WTC11 (cell line): ENCODE results near the gene DNAI7. TPM values are rescaled to one million over a fixed set of nuclear protein-coding genes. Genes with fewer than 3 reads are reported as not detected.
A peak's percentile ranks its signal among the peaks of the same experiment; 100 is the strongest.

Experiments
- ATAC-seq: fragments of 200-7000 bp; cut with Tn5 transposase; 2 replicates; pipeline ENCODE4 v1.10.0; 2021; ENCODE audit warnings: mild to moderate bottlenecking, moderate library complexity
- Bru-seq: library from RNA; stranded (reverse); fragments of 400-500 nt; gene quantifications from one replicate; lab custom pipeline; 2021; lab: Mats Ljungman, UMichigan
- CTCF ChIA-PET: fragments of 300-600 bp; sonication (Branson Sonifier 250); formaldehyde crosslinking; loops from one replicate; lab custom pipeline; 2021; ENCODE audit warnings: antibody characterized with exemption; lab: Charles Lee
- POLR2A ChIA-PET: fragments of 350-600 bp; sonication (Branson Sonifier 250); formaldehyde crosslinking; loops from one replicate; lab custom pipeline; 2021; ENCODE audit warnings: antibody characterized with exemption; lab: Charles Lee
- DNase-seq: peaks from one replicate; pipeline ENCODE4 v3.0.0; 2021; ENCODE audit warnings: low spot score
- H3K27ac Mint-ChIP-seq: 2 replicates; pipeline ENCODE4 v1.8.0; 2021; ENCODE audit warnings: mixed read lengths
- H3K27me3 Mint-ChIP-seq: 2 replicates; pipeline ENCODE4 v1.8.0; 2021; ENCODE audit warnings: low read depth, mild to moderate bottlenecking, moderate library complexity, mixed read lengths
- H3K36me3 Mint-ChIP-seq: 2 replicates; pipeline ENCODE4 v1.8.0; 2021; ENCODE audit warnings: mixed read lengths
- H3K4me1 Mint-ChIP-seq: 2 replicates; pipeline ENCODE4 v1.8.0; 2022; ENCODE audit warnings: mixed read lengths
- H3K4me3 Mint-ChIP-seq: 2 replicates; pipeline ENCODE4 v1.8.0; 2021; ENCODE audit warnings: mild to moderate bottlenecking, moderate library complexity, mixed read lengths
- H3K9me3 Mint-ChIP-seq: 2 replicates; pipeline ENCODE4 v1.8.0; 2021; ENCODE audit warnings: mixed read lengths
- ELF4 ChIP-seq: sonication (generic); formaldehyde crosslinking; IDR thresholded peaks from 2 replicates; pipeline ENCODE4 v1.8.1; 2022; ENCODE audit warnings: low read depth, mild to moderate bottlenecking, moderate library complexity, missing genetic modification reagents
- GTF2I ChIP-seq: fragments of 250-450 bp; sonication (Bioruptor Pico); conservative IDR thresholded peaks from 2 replicates; pipeline ENCODE4 v1.4.0; 2021; ENCODE audit warnings: mild to moderate bottlenecking
- JUN ChIP-seq: sonication (generic); formaldehyde crosslinking; IDR thresholded peaks from 2 replicates; pipeline ENCODE4 v1.8.0; 2023; ENCODE audit warnings: mild to moderate bottlenecking, missing genetic modification reagents
- MXD4 ChIP-seq: fragments of 250-450 bp; sonication (Bioruptor Pico); IDR thresholded peaks from 2 replicates; pipeline ENCODE4 v1.8.0; 2021; ENCODE audit warnings: mild to moderate bottlenecking, moderate library complexity, borderline replicate concordance
- NR2C2 ChIP-seq: sonication (generic); formaldehyde crosslinking; IDR thresholded peaks from 2 replicates; pipeline ENCODE4 v1.8.0; 2022; ENCODE audit warnings: mild to moderate bottlenecking, missing genetic modification reagents
- RELA ChIP-seq: sonication (generic); formaldehyde crosslinking; IDR thresholded peaks from 2 replicates; pipeline ENCODE4 v1.8.1; 2022; ENCODE audit warnings: missing genetic modification reagents, mild to moderate bottlenecking, borderline replicate concordance
- SMAD4 ChIP-seq: sonication (generic); formaldehyde crosslinking; IDR thresholded peaks from 2 replicates; pipeline ENCODE4 v1.8.0; 2022; ENCODE audit warnings: mild to moderate bottlenecking, missing genetic modification reagents
- SOX15 ChIP-seq: fragments of 250-450 bp; sonication (Bioruptor Pico); IDR thresholded peaks from 2 replicates; pipeline ENCODE4 v1.9.0; 2021; ENCODE audit warnings: mild to moderate bottlenecking
- ZNF121 ChIP-seq: sonication (generic); formaldehyde crosslinking; IDR thresholded peaks from 2 replicates; pipeline ENCODE4 v1.8.0; 2023; ENCODE audit warnings: missing genetic modification reagents
- ZNF219 ChIP-seq: sonication (generic); formaldehyde crosslinking; IDR thresholded peaks from 2 replicates; pipeline ENCODE4 v1.8.0; 2023; ENCODE audit warnings: missing genetic modification reagents, mild to moderate bottlenecking, borderline replicate concordance
- ZNF232 ChIP-seq: sonication (generic); formaldehyde crosslinking; IDR thresholded peaks from 2 replicates; pipeline ENCODE4 v1.8.0; 2022; ENCODE audit warnings: mild to moderate bottlenecking, missing genetic modification reagents
- long read RNA-seq, 3 experiments: library from RNA in 1 of 3; library from capped mRNA in 1 of 3; library from polyadenylated mRNA in 1 of 3; unstranded in 2 of 3; stranded (forward) in 1 of 3; transcript quantifications; one replicate each; pipeline ENCODE4 v2.0.0, GENCODE V29; 2021
- total RNA-seq: library from RNA; stranded (reverse); gene quantifications from 3 replicates; pipeline ENCODE4 v1.2.3, GENCODE V29; 2021
- TF ChIP-seq, protein P1 (sequence below): sonication (generic); formaldehyde crosslinking; IDR thresholded peaks from 2 replicates; pipeline ENCODE4 v1.8.1; 2023; ENCODE audit warnings: mild to moderate bottlenecking, moderate library complexity, missing genetic modification reagents
- TF ChIP-seq, protein P2 (sequence below): sonication (generic); formaldehyde crosslinking; IDR thresholded peaks from 2 replicates; pipeline ENCODE4 v1.8.0; 2023; ENCODE audit warnings: mild to moderate bottlenecking, missing genetic modification reagents
- TF ChIP-seq, protein P3 (sequence below): sonication (generic); formaldehyde crosslinking; IDR thresholded peaks from 2 replicates; pipeline ENCODE4 v1.8.1; 2022; ENCODE audit warnings: missing genetic modification reagents, borderline replicate concordance
- TF ChIP-seq, protein P4 (sequence below): sonication (generic); formaldehyde crosslinking; IDR thresholded peaks from 2 replicates; pipeline ENCODE4 v1.8.0; 2022; ENCODE audit warnings: missing genetic modification reagents
- TF ChIP-seq, protein P5 (sequence below): sonication (generic); formaldehyde crosslinking; conservative IDR thresholded peaks from 2 replicates; pipeline ENCODE4 v1.8.1; 2023; ENCODE audit warnings: mild to moderate bottlenecking, low read depth, missing genetic modification reagents, moderate library complexity
- TF ChIP-seq, protein P6 (sequence below): fragments of 250-450 bp; sonication (Bioruptor Pico); conservative IDR thresholded peaks from 2 replicates; pipeline ENCODE4 v1.9.0; 2021; ENCODE audit warnings: mild to moderate bottlenecking

The DNAI7 gene, protein sequence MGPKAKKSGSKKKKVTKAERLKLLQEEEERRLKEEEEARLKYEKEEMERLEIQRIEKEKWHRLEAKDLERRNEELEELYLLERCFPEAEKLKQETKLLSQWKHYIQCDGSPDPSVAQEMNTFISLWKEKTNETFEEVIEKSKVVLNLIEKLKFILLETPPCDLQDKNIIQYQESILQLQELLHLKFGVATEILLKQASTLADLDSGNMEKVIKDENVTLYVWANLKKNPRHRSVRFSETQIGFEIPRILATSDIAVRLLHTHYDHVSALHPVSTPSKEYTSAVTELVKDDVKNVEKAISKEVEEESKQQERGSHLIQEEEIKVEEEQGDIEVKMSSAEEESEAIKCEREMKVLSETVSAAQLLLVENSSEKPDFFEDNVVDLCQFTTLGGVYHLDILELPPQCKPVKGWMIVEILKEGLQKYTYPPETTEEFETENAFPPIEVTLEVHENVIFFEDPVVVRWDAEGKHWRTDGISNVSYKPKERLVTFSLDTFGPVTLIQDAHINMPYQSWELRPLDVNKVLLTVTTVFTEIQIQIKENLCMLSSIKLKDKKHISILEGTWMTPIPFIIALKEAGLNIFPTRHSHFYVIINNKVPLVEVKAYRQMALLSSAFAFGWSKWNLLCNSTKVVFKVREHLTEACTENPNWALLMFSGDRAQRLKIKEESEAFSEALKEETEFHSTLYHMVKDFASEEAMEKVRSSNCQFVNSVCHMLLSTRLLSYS
- total RNA-seq, result 0.25 TPM in 1 of 3 replicates, not detected in the others
- Bru-seq, nascent RNA, result percentile 22 among the genes with signal in this experiment
- long read RNA-seq, experiment 1, result 0 reads
- long read RNA-seq, experiment 2, result 0 reads
- long read RNA-seq, experiment 3, partial matches to known transcripts, result 1 of 1 reads
- long read RNA-seq, experiment 3, other reads (novel, unspliced or antisense), result 0 of 1 reads

DNA sequence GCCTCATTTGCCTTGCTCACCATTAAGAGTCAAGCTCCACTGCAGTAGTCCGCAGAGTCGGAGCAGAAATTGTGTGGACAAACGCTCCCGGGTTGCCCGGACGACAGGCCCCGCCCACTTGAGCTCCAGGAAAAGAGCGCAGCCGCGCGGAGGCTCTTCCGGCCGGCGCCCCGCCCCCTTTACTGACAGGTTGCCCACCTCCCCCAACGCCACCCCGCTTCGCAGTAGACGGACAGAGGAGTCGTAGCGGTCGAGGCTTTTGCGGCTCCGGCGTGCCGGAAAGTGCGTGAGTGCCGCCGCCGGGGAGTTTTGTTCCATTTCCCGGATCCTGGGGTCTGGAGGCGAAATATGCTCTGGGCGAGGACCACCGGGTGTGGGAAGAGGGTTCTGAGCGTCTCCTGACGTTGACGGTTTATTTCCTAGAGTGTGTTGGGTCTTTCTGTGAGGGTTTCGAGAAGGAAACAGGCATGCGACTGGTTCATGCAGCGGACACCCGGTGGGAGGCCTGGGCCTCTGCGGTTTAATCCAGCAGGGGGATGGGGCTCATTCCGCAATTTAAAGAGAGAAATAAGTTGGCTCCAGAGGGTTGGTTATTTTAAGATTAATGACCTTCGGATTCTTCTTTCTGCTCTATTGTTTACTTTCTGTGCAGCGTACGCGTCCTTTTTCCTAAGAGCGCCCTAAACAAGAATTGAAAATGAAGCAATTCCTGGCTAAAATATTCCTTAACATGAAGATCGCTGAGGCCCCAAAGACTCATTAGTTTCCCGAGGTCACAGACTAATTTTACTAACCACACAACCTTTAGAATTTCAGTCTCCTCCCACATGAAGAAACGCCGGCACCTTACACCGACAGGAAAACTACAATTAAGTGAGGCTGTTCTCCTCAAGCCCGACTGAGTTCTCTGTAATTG lies at the start of gene DNAI7, which contains the start of gene ETFRF1:
Gene DNAI7 (minus strand): TSS at position 105 of the 916 bp plus-strand sequence. CDS start 82 bp downstream, at position 23.
Gene ETFRF1 (plus strand): TSS at position 182 of the 916 bp plus-strand sequence. CDS start 8,720 bp downstream, outside the sequence.
- ChIA-PET CTCF (interaction anchor here (0.6 to 1.6 kb wide), 5 partner anchors 41 to 852 kb away, joined by 3 to 13 read pairs (median 4); no protein-coding TSS in a partner anchor), POLR2A (interaction anchor here (0.5 to 1.5 kb wide), 8 partner anchors 9 to 192 kb away, joined by 3 to 8 read pairs (median 4); partner anchors contain the start of gene KRAS)
- Mint-ChIP-seq H3K4me3 (peak within 1 kb of the TSS; percentile 93), H3K4me1 (peaks cover 11% of the 10 kb centered on the region), H3K27ac (peak within 1 kb of the TSS; percentile 98), H3K27me3 (no peaks in the 10 kb centered on the region), H3K36me3 (no peaks in the 10 kb centered on the region), H3K9me3 (no peaks in the 10 kb centered on the region)
- DNase-seq (peak; percentile 100), ATAC-seq (peak; percentile 98)
- TF ChIP-seq SMAD4 (CRISPR knock-in tag) (no peak), ZNF232 (CRISPR knock-in tag) (0 out of 2 replicates have a peak, but pooled peaks have one; percentile 10), ELF4 (CRISPR knock-in tag) (no peak), GTF2I (CRISPR knock-in tag) (no peak), JUN (no peak), RELA (CRISPR knock-in tag) (no peak), ZNF121 (no peak), NR2C2 (CRISPR knock-in tag) (no peak), SOX15 (CRISPR knock-in tag) (no peak), MXD4 (no peak), ZNF219 (CRISPR knock-in tag) (no peak)
- TF ChIP-seq, protein P1, sequence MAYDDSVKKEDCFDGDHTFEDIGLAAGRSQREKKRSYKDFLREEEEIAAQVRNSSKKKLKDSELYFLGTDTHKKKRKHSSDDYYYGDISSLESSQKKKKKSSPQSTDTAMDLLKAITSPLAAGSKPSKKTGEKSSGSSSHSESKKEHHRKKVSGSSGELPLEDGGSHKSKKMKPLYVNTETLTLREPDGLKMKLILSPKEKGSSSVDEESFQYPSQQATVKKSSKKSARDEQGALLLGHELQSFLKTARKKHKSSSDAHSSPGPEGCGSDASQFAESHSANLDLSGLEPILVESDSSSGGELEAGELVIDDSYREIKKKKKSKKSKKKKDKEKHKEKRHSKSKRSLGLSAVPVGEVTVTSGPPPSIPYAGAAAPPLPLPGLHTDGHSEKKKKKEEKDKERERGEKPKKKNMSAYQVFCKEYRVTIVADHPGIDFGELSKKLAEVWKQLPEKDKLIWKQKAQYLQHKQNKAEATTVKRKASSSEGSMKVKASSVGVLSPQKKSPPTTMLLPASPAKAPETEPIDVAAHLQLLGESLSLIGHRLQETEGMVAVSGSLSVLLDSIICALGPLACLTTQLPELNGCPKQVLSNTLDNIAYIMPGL, result no peak
- TF ChIP-seq, protein P2, sequence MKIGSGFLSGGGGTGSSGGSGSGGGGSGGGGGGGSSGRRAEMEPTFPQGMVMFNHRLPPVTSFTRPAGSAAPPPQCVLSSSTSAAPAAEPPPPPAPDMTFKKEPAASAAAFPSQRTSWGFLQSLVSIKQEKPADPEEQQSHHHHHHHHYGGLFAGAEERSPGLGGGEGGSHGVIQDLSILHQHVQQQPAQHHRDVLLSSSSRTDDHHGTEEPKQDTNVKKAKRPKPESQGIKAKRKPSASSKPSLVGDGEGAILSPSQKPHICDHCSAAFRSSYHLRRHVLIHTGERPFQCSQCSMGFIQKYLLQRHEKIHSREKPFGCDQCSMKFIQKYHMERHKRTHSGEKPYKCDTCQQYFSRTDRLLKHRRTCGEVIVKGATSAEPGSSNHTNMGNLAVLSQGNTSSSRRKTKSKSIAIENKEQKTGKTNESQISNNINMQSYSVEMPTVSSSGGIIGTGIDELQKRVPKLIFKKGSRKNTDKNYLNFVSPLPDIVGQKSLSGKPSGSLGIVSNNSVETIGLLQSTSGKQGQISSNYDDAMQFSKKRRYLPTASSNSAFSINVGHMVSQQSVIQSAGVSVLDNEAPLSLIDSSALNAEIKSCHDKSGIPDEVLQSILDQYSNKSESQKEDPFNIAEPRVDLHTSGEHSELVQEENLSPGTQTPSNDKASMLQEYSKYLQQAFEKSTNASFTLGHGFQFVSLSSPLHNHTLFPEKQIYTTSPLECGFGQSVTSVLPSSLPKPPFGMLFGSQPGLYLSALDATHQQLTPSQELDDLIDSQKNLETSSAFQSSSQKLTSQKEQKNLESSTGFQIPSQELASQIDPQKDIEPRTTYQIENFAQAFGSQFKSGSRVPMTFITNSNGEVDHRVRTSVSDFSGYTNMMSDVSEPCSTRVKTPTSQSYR (CRISPR knock-in tag), result peak; percentile 72; the same call in 1 of the 2 replicates
- TF ChIP-seq, protein P3, sequence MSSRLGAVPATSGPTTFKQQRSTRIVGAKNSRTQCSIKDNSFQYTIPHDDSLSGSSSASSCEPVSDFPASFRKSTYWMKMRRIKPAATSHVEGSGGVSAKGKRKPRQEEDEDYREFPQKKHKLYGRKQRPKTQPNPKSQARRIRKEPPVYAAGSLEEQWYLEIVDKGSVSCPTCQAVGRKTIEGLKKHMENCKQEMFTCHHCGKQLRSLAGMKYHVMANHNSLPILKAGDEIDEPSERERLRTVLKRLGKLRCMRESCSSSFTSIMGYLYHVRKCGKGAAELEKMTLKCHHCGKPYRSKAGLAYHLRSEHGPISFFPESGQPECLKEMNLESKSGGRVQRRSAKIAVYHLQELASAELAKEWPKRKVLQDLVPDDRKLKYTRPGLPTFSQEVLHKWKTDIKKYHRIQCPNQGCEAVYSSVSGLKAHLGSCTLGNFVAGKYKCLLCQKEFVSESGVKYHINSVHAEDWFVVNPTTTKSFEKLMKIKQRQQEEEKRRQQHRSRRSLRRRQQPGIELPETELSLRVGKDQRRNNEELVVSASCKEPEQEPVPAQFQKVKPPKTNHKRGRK, result no peak
- TF ChIP-seq, protein P4, sequence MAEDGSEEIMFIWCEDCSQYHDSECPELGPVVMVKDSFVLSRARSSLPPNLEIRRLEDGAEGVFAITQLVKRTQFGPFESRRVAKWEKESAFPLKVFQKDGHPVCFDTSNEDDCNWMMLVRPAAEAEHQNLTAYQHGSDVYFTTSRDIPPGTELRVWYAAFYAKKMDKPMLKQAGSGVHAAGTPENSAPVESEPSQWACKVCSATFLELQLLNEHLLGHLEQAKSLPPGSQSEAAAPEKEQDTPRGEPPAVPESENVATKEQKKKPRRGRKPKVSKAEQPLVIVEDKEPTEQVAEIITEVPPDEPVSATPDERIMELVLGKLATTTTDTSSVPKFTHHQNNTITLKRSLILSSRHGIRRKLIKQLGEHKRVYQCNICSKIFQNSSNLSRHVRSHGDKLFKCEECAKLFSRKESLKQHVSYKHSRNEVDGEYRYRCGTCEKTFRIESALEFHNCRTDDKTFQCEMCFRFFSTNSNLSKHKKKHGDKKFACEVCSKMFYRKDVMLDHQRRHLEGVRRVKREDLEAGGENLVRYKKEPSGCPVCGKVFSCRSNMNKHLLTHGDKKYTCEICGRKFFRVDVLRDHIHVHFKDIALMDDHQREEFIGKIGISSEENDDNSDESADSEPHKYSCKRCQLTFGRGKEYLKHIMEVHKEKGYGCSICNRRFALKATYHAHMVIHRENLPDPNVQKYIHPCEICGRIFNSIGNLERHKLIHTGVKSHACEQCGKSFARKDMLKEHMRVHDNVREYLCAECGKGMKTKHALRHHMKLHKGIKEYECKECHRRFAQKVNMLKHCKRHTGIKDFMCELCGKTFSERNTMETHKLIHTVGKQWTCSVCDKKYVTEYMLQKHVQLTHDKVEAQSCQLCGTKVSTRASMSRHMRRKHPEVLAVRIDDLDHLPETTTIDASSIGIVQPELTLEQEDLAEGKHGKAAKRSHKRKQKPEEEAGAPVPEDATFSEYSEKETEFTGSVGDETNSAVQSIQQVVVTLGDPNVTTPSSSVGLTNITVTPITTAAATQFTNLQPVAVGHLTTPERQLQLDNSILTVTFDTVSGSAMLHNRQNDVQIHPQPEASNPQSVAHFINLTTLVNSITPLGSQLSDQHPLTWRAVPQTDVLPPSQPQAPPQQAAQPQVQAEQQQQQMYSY (CRISPR knock-in tag), result no peak
- TF ChIP-seq, protein P5, sequence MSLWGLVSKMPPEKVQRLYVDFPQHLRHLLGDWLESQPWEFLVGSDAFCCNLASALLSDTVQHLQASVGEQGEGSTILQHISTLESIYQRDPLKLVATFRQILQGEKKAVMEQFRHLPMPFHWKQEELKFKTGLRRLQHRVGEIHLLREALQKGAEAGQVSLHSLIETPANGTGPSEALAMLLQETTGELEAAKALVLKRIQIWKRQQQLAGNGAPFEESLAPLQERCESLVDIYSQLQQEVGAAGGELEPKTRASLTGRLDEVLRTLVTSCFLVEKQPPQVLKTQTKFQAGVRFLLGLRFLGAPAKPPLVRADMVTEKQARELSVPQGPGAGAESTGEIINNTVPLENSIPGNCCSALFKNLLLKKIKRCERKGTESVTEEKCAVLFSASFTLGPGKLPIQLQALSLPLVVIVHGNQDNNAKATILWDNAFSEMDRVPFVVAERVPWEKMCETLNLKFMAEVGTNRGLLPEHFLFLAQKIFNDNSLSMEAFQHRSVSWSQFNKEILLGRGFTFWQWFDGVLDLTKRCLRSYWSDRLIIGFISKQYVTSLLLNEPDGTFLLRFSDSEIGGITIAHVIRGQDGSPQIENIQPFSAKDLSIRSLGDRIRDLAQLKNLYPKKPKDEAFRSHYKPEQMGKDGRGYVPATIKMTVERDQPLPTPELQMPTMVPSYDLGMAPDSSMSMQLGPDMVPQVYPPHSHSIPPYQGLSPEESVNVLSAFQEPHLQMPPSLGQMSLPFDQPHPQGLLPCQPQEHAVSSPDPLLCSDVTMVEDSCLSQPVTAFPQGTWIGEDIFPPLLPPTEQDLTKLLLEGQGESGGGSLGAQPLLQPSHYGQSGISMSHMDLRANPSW, result no peak
- TF ChIP-seq, protein P6, sequence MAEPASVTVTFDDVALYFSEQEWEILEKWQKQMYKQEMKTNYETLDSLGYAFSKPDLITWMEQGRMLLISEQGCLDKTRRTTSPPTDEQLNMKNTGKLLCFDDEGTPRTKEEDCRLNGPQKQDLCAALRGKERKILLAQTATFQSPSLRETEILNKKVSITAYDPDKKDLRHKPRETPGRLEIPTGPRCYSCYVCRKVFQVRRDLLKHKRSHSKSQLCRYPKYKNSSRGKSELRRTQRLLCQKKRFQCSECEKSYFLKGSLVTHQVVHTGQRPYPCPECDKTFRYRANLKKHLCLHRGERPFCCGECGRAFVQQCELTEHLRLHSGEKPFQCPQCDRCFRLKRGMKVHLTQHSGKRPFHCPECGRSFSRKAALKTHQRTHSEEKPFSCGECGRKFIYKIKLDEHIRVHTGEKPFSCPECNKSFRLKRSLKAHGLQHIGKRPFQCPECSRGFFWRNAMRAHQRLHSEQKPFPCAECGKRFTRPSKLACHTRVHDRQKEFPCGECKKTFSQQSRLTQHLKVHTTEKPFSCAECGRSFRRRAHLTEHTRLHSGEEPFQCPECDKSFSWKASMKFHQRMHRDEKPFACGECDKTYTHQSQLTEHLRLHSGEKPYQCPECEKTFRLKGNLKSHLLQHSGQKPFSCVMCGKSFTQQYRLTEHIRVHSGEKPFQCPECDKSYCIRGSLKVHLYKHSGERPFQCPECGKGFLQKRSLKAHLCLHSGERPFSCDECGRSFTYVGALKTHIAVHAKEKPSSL (CRISPR knock-in tag), result no peak
